Activated T-helper 2 cell treated with anti-CD3 and anti-CD28 coated beads, Interferon-gamma antibody, Interleukin-2, Interleukin-4, amounts not matched to agents 10 μg/mL and 5 μg/mL and 100 μg/mL, durations not matched to agents 14 hours and 24 hours and 36 hours (primary cell): ENCODE results near the gene MFGE8. TPM values are rescaled to one million over a fixed set of nuclear protein-coding genes. Genes with fewer than 3 reads are reported as not detected.

ENCODE experiments used
- DNase-seq: peaks from one replicate; pipeline ENCODE4 v3.0.0; 2021; ENCODE audit warnings: low spot score
- H3K27ac Mint-ChIP-seq: one replicate; pipeline ENCODE4 v1.8.0; 2021; ENCODE audit warnings: mixed read lengths
- H3K27me3 Mint-ChIP-seq: one replicate; pipeline ENCODE4 v1.8.0; 2021; ENCODE audit warnings: low read depth, mixed read lengths
- H3K36me3 Mint-ChIP-seq: one replicate; pipeline ENCODE4 v1.8.0; 2021; ENCODE audit warnings: low read depth, mixed read lengths
- H3K4me1 Mint-ChIP-seq: one replicate; pipeline ENCODE4 v1.8.0; 2021; ENCODE audit warnings: low read depth, mixed read lengths
- H3K4me3 Mint-ChIP-seq: one replicate; pipeline ENCODE4 v1.8.0; 2021; ENCODE audit warnings: low read depth, mild to moderate bottlenecking, moderate library complexity, mixed read lengths
- H3K9me3 Mint-ChIP-seq: one replicate; pipeline ENCODE4 v1.8.0; 2021; ENCODE audit warnings: mixed read lengths
- intact Hi-C: fragments of 100-400 bp; cut with micrococcal nuclease; formaldehyde crosslinking; loops from one replicate; pipeline ENCODE4 v1.15.1; 2023
- total RNA-seq: library from RNA; stranded (reverse); gene quantifications from 2 replicates; pipeline ENCODE4 v1.2.3, GENCODE V29; 2022

Gene MFGE8
- total RNA-seq, 1 donor from 2014 or later: 13.7 TPM

DNA sequence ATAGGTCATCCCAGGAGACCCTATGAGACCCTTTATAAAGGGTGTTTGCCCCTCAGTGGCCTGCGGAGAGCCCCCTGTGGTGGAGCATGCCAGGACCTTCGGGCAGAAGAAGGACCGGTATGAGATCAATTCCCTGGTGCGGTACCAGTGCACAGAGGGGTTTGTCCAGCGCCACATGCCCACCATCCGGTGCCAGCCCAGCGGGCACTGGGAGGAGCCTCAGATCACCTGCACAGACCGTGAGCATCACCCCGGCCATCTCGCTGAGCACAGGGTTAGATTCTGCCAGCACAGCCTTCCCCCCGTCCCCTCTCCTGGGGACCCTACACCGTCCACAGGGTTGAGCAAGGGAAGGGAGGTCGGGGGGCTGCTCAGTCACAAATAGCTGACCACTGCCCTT lies 39.4 kb downstream of the MFGE8 start:
- H3K36me3 Mint-ChIP-seq: peaks cover 16% of the 10 kb centered on the region
- intact Hi-C loops: no loop called here
- no peaks in the 10 kb centered on the region for H3K27me3 Mint-ChIP-seq
- no peaks in the 10 kb centered on the region for H3K4me1 Mint-ChIP-seq
- no peak overlapping the region for H3K4me3 Mint-ChIP-seq
- H3K27ac Mint-ChIP-seq: no peak overlapping the region
- no peak for DNase-seq
- H3K9me3 Mint-ChIP-seq: no peaks in the 10 kb centered on the region

- no peak for DNase-seq
- Mint-ChIP-seq H3K9me3 (no peaks in the 10 kb centered on the region), H3K27ac (no peak overlapping the region), H3K27me3 (no peaks in the 10 kb centered on the region), H3K36me3 (peaks cover 11% of the 10 kb centered on the region), H3K4me3 (no peak overlapping the region), H3K4me1 (no peaks in the 10 kb centered on the region)
- intact Hi-C loops: no loop called here
These were observed 40.5 kb downstream of the MFGE8 start for GRCh38 chr15:88872706-88873105.

- H3K27me3 Mint-ChIP-seq: no peaks in the 10 kb centered on the region
- H3K27ac Mint-ChIP-seq: no peak overlapping the region
- DNase-seq: no peak
- peaks cover 10% of the 10 kb centered on the region for H3K36me3 Mint-ChIP-seq
- no peak overlapping the region for H3K4me3 Mint-ChIP-seq
- H3K9me3 Mint-ChIP-seq: no peaks in the 10 kb centered on the region
- H3K4me1 Mint-ChIP-seq: no peaks in the 10 kb centered on the region
- intact Hi-C loops: no loop called here
These were observed 41.1 kb downstream of the MFGE8 start for GRCh38 chr15:88872106-88872505.

GRCh38 chr15:88871313-88871712 lies 41.9 kb downstream of the MFGE8 start:
- no peak overlapping the region for H3K4me3 Mint-ChIP-seq
- no peaks in the 10 kb centered on the region for H3K4me1 Mint-ChIP-seq
- intact Hi-C loops: no loop called here
- H3K36me3 Mint-ChIP-seq: peaks cover 2% of the 10 kb centered on the region
- DNase-seq: no peak
- H3K27ac Mint-ChIP-seq: no peak overlapping the region
- no peaks in the 10 kb centered on the region for H3K9me3 Mint-ChIP-seq
- H3K27me3 Mint-ChIP-seq: no peaks in the 10 kb centered on the region

- H3K4me1 Mint-ChIP-seq: no peaks in the 10 kb centered on the region
- no peaks in the 10 kb centered on the region for H3K36me3 Mint-ChIP-seq
- no peak for DNase-seq
- H3K27ac Mint-ChIP-seq: no peak overlapping the region
- no peak overlapping the region for H3K4me3 Mint-ChIP-seq
- no peaks in the 10 kb centered on the region for H3K9me3 Mint-ChIP-seq
- H3K27me3 Mint-ChIP-seq: no peaks in the 10 kb centered on the region
- intact Hi-C loops: no loop called here
These were observed 46.8 kb downstream of the MFGE8 start for GRCh38 chr15:88866295-88866881.

DNA sequence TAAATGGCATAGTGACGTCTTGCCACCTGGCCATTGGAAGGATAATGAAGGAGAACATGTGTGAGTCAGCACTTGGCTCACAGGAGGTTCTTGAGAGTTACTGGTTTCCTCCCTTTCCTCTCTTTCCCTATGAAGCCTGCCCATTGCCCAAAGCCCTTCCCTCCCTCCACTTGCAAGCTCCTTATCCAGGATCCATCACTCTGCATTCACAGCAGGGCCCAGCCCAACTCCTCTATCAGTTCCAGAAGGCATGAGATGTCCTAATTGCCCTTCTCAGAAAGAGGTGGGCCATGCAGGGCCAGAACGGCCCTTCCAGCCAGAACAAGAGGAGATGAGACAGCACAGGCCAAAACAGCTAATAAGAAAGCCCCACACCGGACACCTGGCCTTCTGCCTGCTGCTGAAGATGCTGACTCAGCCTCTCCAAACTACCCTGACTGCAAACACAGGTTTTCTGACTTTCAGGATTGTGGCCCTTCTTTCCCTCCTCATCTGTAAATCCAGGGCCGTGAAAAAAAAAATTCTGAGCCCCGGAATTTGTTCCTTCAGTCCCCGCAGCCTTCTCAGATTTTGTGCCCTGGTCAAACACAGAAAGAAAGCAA lies 47.6 kb downstream of the MFGE8 start:
- Mint-ChIP-seq H3K4me3 (no peak overlapping the region), H3K9me3 (no peaks in the 10 kb centered on the region), H3K4me1 (no peaks in the 10 kb centered on the region), H3K27me3 (no peaks in the 10 kb centered on the region), H3K36me3 (no peaks in the 10 kb centered on the region), H3K27ac (no peak overlapping the region)
- DNase-seq: no peak
- intact Hi-C loops: no loop called here

DNA sequence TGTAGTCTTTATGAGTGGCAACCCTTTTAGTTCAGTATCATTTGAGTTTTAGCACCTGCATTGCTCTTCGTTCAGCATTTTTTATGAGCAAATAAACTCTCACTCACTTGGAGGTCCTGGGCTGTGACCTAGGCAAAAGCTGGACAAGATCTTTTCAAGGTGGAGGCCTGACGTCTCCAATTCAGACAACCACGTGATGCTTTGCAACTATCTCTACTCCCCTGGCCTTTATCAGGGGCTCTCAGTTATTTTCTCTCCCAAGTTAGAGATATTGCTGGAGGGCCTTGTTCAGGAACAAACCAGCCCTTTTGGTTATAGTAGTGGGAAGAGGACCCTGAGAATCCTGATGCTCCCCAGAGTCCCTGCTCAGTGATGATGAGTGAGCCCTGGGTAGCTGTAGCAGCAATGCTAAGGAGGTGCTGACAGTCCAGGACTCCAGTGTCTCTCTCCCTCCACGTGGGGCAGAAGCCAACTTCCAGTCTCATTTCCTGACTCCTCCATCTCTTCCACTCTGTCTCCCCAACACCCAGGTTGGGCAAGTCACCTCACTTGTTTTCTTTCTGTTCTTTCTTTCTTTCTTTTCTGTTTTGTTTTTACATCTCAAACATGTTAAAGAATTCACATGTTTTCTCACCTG lies 48.2 kb downstream of the MFGE8 start:
- Mint-ChIP-seq H3K27me3 (no peaks in the 10 kb centered on the region), H3K4me3 (no peak overlapping the region), H3K36me3 (no peaks in the 10 kb centered on the region), H3K27ac (no peak overlapping the region), H3K4me1 (no peaks in the 10 kb centered on the region), H3K9me3 (no peaks in the 10 kb centered on the region)
- intact Hi-C loops: no loop called here
- DNase-seq: no peak

- no peak overlapping the region for H3K4me3 Mint-ChIP-seq
- no peak overlapping the region for H3K27ac Mint-ChIP-seq
- DNase-seq: no peak
- no peaks in the 10 kb centered on the region for H3K27me3 Mint-ChIP-seq
- no peaks in the 10 kb centered on the region for H3K9me3 Mint-ChIP-seq
- no peaks in the 10 kb centered on the region for H3K36me3 Mint-ChIP-seq
- intact Hi-C loops: no loop called here
- H3K4me1 Mint-ChIP-seq: no peaks in the 10 kb centered on the region
These were observed 49.8 kb downstream of the MFGE8 start for GRCh38 chr15:88863412-88863811.

GRCh38 chr15:88860212-88860611 lies 53.0 kb downstream of the MFGE8 start:
- Mint-ChIP-seq H3K27ac (no peak overlapping the region), H3K27me3 (no peaks in the 10 kb centered on the region), H3K4me3 (no peak overlapping the region), H3K9me3 (peaks cover under 1% of the 10 kb centered on the region), H3K36me3 (no peaks in the 10 kb centered on the region), H3K4me1 (no peaks in the 10 kb centered on the region)
- intact Hi-C loops: no loop called here
- no peak for DNase-seq

DNA sequence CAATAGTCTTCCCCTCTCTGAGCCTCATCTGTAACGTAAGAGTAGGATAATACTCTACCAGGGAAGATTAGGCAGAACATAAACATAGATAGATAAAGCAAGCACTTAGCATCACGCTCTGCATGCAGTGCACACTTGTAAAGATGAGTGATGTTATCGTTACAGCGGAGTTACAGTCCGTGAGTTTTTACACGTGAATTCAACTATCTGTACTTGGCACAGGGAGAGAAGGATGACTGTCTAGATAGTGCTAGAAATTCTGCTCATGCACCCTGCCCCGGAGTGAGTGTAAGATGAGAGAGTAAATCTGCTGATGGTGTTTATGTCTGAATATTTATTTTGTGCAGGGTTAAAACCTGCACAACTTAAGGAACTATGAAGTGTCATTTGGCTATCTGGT lies 53.6 kb downstream of the MFGE8 start:
- intact Hi-C loops: no loop called here
- Mint-ChIP-seq H3K27ac (no peak overlapping the region), H3K4me1 (no peaks in the 10 kb centered on the region), H3K27me3 (no peaks in the 10 kb centered on the region), H3K36me3 (no peaks in the 10 kb centered on the region), H3K4me3 (no peak overlapping the region), H3K9me3 (peaks cover 7% of the 10 kb centered on the region)
- DNase-seq: no peak

DNA sequence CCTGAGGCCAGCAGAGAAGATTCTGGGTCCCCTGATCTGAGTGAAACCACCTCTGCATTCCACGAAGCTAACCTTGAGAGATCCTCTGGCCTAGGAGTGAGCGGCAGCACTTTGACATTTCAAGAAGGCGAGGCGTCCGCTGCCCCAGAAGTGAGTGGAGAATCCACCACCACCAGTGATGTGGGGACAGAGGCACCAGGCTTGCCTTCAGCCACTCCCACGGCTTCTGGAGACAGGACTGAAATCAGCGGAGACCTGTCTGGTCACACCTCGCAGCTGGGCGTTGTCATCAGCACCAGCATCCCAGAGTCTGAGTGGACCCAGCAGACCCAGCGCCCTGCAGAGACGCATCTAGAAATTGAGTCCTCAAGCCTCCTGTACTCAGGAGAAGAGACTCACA lies 54.2 kb downstream of the MFGE8 start:
- intact Hi-C loops: no loop called here
- peaks cover 9% of the 10 kb centered on the region for H3K9me3 Mint-ChIP-seq
- H3K27ac Mint-ChIP-seq: no peak overlapping the region
- no peak for DNase-seq
- no peak overlapping the region for H3K4me3 Mint-ChIP-seq
- H3K27me3 Mint-ChIP-seq: no peaks in the 10 kb centered on the region
- H3K4me1 Mint-ChIP-seq: no peaks in the 10 kb centered on the region
- H3K36me3 Mint-ChIP-seq: no peaks in the 10 kb centered on the region

DNA sequence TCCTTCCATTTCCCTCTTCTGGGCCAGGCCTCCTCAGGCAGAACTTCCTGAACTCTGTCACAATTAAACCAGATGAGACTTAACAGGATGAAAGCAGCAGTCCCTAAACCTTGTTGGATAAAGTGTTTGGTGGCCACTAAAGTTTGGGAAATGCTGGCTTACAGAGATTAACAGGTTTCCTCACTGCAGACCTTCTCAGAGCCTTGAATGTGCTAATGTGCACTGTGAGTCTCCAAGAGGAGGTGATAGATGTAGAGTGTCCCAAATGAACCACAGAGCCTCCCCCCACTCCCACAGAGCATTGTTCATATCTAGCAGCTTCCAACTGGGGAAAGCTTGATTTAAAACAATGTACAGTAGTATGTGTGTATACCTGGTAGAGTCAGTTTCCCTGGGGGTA lies 60.7 kb downstream of the MFGE8 start:
- Mint-ChIP-seq H3K27me3 (no peaks in the 10 kb centered on the region), H3K9me3 (peaks cover 9% of the 10 kb centered on the region), H3K4me3 (no peak overlapping the region), H3K4me1 (no peaks in the 10 kb centered on the region), H3K27ac (no peak overlapping the region), H3K36me3 (no peaks in the 10 kb centered on the region)
- intact Hi-C loops: no loop called here
- no peak for DNase-seq

GRCh38 chr15:88849376-88850072 lies 63.7 kb downstream of the MFGE8 start:
- Mint-ChIP-seq H3K4me3 (no peak overlapping the region), H3K36me3 (no peaks in the 10 kb centered on the region), H3K27ac (no peak overlapping the region), H3K9me3 (peaks cover 3% of the 10 kb centered on the region), H3K27me3 (no peaks in the 10 kb centered on the region), H3K4me1 (peaks cover 6% of the 10 kb centered on the region)
- DNase-seq: no peak
- intact Hi-C loops: no loop called here
